HG02623 (cell line): Measurements from ENCODE around the gene TUT1.
"Not testable (repeated sequence)": the region's sequence is repeated elsewhere in the genome, so short reads cannot be mapped to it uniquely, and the experiment has no call there.

Experiments
- ATAC-seq: cut with Tn5 transposase; IDR thresholded peaks from one replicate; pipeline ENCODE4 v1.9.1; 2021; ENCODE audit warnings: moderate library complexity; ENCODE audit not compliant: unreplicated experiment

The TUT1 gene

GRCh38 chr11:62556875-62557631, 34.3 kb downstream of the TUT1 start:
- ATAC-seq = no peak

- peak; percentile 30 for ATAC-seq
Measured at GRCh38 chr11:62556108-62556874, 35.0 kb downstream of the TUT1 start.

GRCh38 chr11:62555464-62556107, 35.7 kb downstream of the TUT1 start:
- ATAC-seq = no peak

GRCh38 chr11:62554387-62555167, 36.7 kb downstream of the TUT1 start:
- no peak for ATAC-seq

- no peak for ATAC-seq
Measured at GRCh38 chr11:62553839-62554361, 37.4 kb downstream of the TUT1 start.

- no peak for ATAC-seq
Measured at GRCh38 chr11:62553080-62553838, 38.1 kb downstream of the TUT1 start.

GRCh38 chr11:62552485-62553079, 38.7 kb downstream of the TUT1 start:
- ATAC-seq = no peak

- ATAC-seq = not testable (repeated sequence)
Measured at GRCh38 chr11:62550478-62550877, 40.8 kb downstream of the TUT1 start.

- no peak for ATAC-seq
Measured at GRCh38 chr11:62548545-62549335, 42.6 kb downstream of the TUT1 start.

GRCh38 chr11:62547691-62548281, 43.5 kb downstream of the TUT1 start:
- ATAC-seq = no peak

- no peak for ATAC-seq
Measured at GRCh38 chr11:62546929-62547625, 44.2 kb downstream of the TUT1 start.

- ATAC-seq = no peak
Measured at GRCh38 chr11:62546244-62546928, 44.9 kb downstream of the TUT1 start, which contains the start of gene AHNAK. AHNAK (minus strand) TSS chr11:62546806; CDS start chr11:62536098, 10,708 bp downstream.

GRCh38 chr11:62545437-62546243, 45.7 kb downstream of the TUT1 start:
- ATAC-seq = no peak

- ATAC-seq = no peak
Measured at GRCh38 chr11:62544581-62545436, 46.5 kb downstream of the TUT1 start.

- ATAC-seq = no peak
Measured at GRCh38 chr11:62543680-62544444, 47.5 kb downstream of the TUT1 start.
